Upper lobe of right lung (tissue), 1 donor: Measurements from ENCODE around the gene SLC19A1. TPM values are rescaled to one million over a fixed set of nuclear protein-coding genes. Genes with fewer than 3 reads are reported as not detected.

Experiments
- ATAC-seq: fragments of 200-7000 bp; cut with Tn5 transposase; one replicate; pipeline ENCODE4 v1.9.1; 2020; ENCODE audit warnings: mild to moderate bottlenecking, moderate library complexity
- DNase-seq: peaks from one replicate; pipeline ENCODE4 v3.0.0-alpha.2; 2020
- H3K27ac ChIP-seq: fragments of 200-600 bp; one replicate; pipeline ENCODE4 v1.8.0; 2022
- H3K27me3 ChIP-seq: fragments of 200-600 bp; one replicate; pipeline ENCODE4 v1.8.0; 2022; ENCODE audit warnings: mild to moderate bottlenecking
- H3K36me3 ChIP-seq: fragments of 200-600 bp; one replicate; pipeline ENCODE4 v1.8.0; 2022
- H3K4me1 ChIP-seq: fragments of 200-600 bp; one replicate; pipeline ENCODE4 v1.8.0; 2022
- H3K4me3 ChIP-seq: fragments of 200-600 bp; one replicate; pipeline ENCODE4 v1.8.0; 2022; ENCODE audit warnings: mild to moderate bottlenecking
- H3K9me3 ChIP-seq: fragments of 200-600 bp; one replicate; pipeline ENCODE4 v1.8.0; 2022
- CTCF ChIP-seq: fragments of 200-600 bp; IDR thresholded peaks from one replicate; pipeline ENCODE4 v1.8.0; 2022; ENCODE audit warnings: antibody characterized with exemption
- intact Hi-C: fragments of 100-400 bp; cut with DNase I; formaldehyde crosslinking; loops from one replicate; pipeline ENCODE4 v1.11.0; 2022
- total RNA-seq: library from RNA; stranded (reverse); fragmentation: NEBNext Ultra II Directional; extraction: Animal tissue kit (Norgen Biotek cat#: 25700); gene quantifications from one replicate; pipeline ENCODE4 v1.2.1, GENCODE V29; 2021
- donor health status: DM: no; HTN: yes; CAD: no; lungs with severe emphysema.

Gene SLC19A1
- total RNA-seq, 1 donor from 2014 or later: 39.3 TPM

- H3K4me3 ChIP-seq: no peak overlapping the region
- no peaks in the 10 kb centered on the region for H3K27me3 ChIP-seq
- intact Hi-C loops: loop anchor here (10.0 kb wide), 1 partner anchor 312 kb away; no protein-coding TSS in a partner anchor
- ATAC-seq (no peak), DNase-seq (no peak)
- H3K9me3 ChIP-seq: no peaks in the 10 kb centered on the region
- H3K4me1 ChIP-seq: peaks cover 4% of the 10 kb centered on the region
- TF ChIP-seq CTCF: no peak
- H3K36me3 ChIP-seq: no peaks in the 10 kb centered on the region
- no peak overlapping the region for H3K27ac ChIP-seq
Measured at GRCh38 chr21:45457161-45457831, 84.9 kb downstream of the SLC19A1 start.

DNA sequence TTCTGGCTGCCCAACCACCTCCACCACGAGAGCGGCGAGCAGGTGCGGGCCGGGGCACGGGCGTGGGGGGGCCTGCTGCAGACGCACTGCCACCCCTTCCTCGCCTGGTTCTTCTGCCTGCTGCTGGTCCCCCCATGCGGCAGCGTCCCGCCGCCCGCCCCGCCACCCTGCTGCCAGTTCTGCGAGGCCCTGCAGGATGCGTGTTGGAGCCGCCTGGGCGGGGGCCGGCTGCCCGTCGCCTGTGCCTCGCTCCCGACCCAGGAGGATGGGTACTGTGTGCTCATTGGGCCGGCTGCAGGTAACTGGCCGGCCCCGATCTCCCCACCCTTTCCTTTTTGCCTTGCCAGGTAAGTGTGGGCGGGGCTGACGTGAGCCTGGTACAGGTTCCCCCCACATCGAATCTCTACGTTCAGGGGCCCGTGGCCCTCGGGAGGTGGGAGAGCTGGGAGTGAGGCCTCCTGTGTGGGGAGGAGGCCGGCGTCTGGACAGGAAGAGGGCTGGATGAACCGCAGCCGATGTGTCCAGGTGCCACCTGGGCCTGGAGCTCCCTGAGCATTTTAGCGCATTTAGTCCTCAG is 85.6 kb downstream of the SLC19A1 start:
- Histone ChIP-seq H3K36me3 (no peaks in the 10 kb centered on the region), H3K9me3 (no peaks in the 10 kb centered on the region), H3K4me3 (peak overlapping the region; percentile 37), H3K4me1 (peaks cover 4% of the 10 kb centered on the region), H3K27me3 (no peaks in the 10 kb centered on the region), H3K27ac (no peak overlapping the region)
- intact Hi-C loops: loop anchor here (10.0 kb wide), 1 partner anchor 312 kb away; no protein-coding TSS in a partner anchor
- ATAC-seq (no peak), DNase-seq (no peak)
- no peak for TF ChIP-seq CTCF

DNA sequence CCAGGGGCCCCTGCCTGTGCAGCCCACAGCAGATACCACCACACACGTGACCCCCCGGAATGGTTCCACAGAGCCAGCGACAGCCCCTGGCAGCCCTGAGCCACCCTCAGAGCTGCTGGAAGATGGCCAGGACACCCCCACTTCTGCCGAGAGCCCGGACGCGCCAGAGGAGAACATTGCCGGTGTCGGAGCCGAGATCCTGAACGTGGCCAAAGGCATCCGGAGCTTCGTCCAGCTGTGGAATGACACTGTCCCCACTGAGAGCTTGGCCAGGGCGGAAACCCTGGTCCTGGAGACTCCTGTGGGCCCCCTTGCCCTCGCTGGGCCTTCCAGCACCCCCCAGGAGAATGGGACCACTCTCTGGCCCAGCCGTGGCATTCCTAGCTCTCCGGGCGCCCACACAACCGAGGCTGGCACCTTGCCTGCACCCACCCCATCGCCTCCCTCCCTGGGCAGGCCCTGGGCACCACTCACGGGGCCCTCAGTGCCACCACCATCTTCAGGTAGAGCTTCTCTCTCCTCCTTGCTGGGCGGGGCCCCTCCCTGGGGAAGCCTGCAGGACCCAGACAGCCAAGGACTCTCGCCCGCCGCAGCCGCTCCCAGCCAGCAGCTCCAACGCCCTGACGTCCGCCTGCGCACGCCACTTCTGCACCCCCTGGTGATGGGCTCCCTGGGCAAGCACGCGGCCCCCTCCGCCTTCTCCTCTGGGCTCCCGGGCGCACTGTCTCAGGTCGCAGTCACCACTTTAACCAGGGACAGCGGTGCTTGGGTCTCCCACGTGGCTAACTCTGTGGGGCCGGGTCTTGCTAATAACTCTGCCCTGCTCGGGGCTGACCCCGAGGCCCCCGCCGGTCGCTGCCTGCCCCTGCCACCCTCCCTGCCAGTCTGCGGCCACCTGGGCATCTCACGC is 86.3 kb downstream of the SLC19A1 start:
- DNase-seq (no peak), ATAC-seq (no peak)
- peaks cover 4% of the 10 kb centered on the region for H3K4me1 ChIP-seq
- H3K36me3 ChIP-seq: no peaks in the 10 kb centered on the region
- no peaks in the 10 kb centered on the region for H3K27me3 ChIP-seq
- H3K4me3 ChIP-seq: peak overlapping the region; percentile 37
- peak overlapping the region; percentile 42 for H3K27ac ChIP-seq
- no peaks in the 10 kb centered on the region for H3K9me3 ChIP-seq
- TF ChIP-seq CTCF: no peak
- intact Hi-C loops: loop anchor here (10.0 kb wide), 1 partner anchor 311 kb away; no protein-coding TSS in a partner anchor

- ATAC-seq: peak; percentile 54
- Histone ChIP-seq H3K4me1 (peaks cover 4% of the 10 kb centered on the region), H3K27ac (peak overlapping the region; percentile 42), H3K36me3 (no peaks in the 10 kb centered on the region), H3K9me3 (no peaks in the 10 kb centered on the region), H3K4me3 (peak overlapping the region; percentile 37), H3K27me3 (no peaks in the 10 kb centered on the region)
- TF ChIP-seq CTCF: no peak
- no peak for DNase-seq
- intact Hi-C loops: loop anchor here (10.0 kb wide), 1 partner anchor 310 kb away; no protein-coding TSS in a partner anchor
Measured at GRCh38 chr21:45454926-45455673, 87.1 kb downstream of the SLC19A1 start.
